ENCODE measurements around the gene AK3.

DNA sequence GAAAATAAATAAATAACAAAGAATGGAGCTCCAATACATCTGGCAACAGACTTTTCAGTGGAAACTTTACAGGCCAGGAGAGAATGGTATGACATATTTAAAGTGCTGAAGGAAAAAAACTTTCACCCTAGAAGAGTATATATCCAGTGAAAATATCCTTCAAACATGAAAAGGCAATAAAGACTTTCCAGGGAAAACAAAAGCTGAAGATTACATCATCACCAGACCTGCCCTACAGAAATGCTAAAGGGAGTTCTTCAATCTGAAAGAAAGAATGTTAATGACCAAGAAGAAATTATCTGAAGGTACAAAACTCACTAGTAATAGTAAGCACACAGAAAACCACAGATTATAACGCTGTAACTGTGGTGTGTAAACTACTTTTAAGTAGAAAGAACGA lies 43.4 kb upstream of the AK3 start:
- TF ChIP-seq POLR2A (IDR thresholded peaks at IDR 0.05), result no peak
- TF ChIP-seq, protein P1, sequence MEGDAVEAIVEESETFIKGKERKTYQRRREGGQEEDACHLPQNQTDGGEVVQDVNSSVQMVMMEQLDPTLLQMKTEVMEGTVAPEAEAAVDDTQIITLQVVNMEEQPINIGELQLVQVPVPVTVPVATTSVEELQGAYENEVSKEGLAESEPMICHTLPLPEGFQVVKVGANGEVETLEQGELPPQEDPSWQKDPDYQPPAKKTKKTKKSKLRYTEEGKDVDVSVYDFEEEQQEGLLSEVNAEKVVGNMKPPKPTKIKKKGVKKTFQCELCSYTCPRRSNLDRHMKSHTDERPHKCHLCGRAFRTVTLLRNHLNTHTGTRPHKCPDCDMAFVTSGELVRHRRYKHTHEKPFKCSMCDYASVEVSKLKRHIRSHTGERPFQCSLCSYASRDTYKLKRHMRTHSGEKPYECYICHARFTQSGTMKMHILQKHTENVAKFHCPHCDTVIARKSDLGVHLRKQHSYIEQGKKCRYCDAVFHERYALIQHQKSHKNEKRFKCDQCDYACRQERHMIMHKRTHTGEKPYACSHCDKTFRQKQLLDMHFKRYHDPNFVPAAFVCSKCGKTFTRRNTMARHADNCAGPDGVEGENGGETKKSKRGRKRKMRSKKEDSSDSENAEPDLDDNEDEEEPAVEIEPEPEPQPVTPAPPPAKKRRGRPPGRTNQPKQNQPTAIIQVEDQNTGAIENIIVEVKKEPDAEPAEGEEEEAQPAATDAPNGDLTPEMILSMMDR (IDR thresholded peaks at IDR 0.05), result no peak

All from Peyer's patch (tissue), 4 donors.